Stimulated activated CD8-positive, alpha-beta memory T cell treated with anti-CD3 and anti-CD28 coated beads, Interleukin-2, amount 100 ng/mL, for 1 hour (primary cell): ENCODE results near the gene E2F1.
"Not testable (repeated sequence)": the region's sequence is repeated elsewhere in the genome, so short reads cannot be mapped to it uniquely, and the experiment has no call there.

Source experiments
- DNase-seq, 2 donors: peaks; one replicate each; pipeline ENCODE4 v3.0.0-alpha.2; 2020; ENCODE audit warnings: low read depth in 2 of 2

Gene E2F1

GRCh38 chr20:33658929-33659328 is 27.3 kb downstream of the E2F1 start:
- no peak for DNase-seq

GRCh38 chr20:33658510-33658909 is 27.7 kb downstream of the E2F1 start:
- DNase-seq = no peak

GRCh38 chr20:33657704-33658095 is 28.5 kb downstream of the E2F1 start:
- DNase-seq = no peak

GRCh38 chr20:33656783-33657703 is 29.1 kb downstream of the E2F1 start:
- no peak for DNase-seq

GRCh38 chr20:33656010-33656782 is 30.0 kb downstream of the E2F1 start:
- DNase-seq = no peak

- DNase-seq = no peak
These were observed 31.0 kb downstream of the E2F1 start for GRCh38 chr20:33655164-33655563.

GRCh38 chr20:33654680-33655161 is 31.5 kb downstream of the E2F1 start:
- no peak for DNase-seq

- no peak for DNase-seq
These were observed 32.1 kb downstream of the E2F1 start for GRCh38 chr20:33653900-33654596.

GRCh38 chr20:33653218-33653899 is 32.8 kb downstream of the E2F1 start:
- no peak for DNase-seq

GRCh38 chr20:33651562-33652048 is 34.6 kb downstream of the E2F1 start:
- DNase-seq = no peak

- no peak for DNase-seq
These were observed 35.2 kb downstream of the E2F1 start for GRCh38 chr20:33650753-33651561.

- no peak for DNase-seq
These were observed 36.0 kb downstream of the E2F1 start for GRCh38 chr20:33650111-33650752.

- DNase-seq = no peak
These were observed 36.9 kb downstream of the E2F1 start for GRCh38 chr20:33649201-33649681.

- no peak for DNase-seq
These were observed 37.7 kb downstream of the E2F1 start for GRCh38 chr20:33648396-33649004.

- no peak for DNase-seq
These were observed 38.4 kb downstream of the E2F1 start for GRCh38 chr20:33647603-33648395.

GRCh38 chr20:33646959-33647602 is 39.1 kb downstream of the E2F1 start:
- DNase-seq = not testable (repeated sequence)

GRCh38 chr20:33646191-33646590 is 40.0 kb downstream of the E2F1 start:
- no peak for DNase-seq

GRCh38 chr20:33645396-33645795 is 40.8 kb downstream of the E2F1 start:
- no peak for DNase-seq
